H1 (cell line): ENCODE data around the gene ATF7. TPM values are rescaled to one million over a fixed set of nuclear protein-coding genes. Genes with fewer than 3 reads are reported as not detected.

ENCODE experiments used
- CTCF ChIA-PET: fragments of 300-600 bp; sonication (Branson Sonifier 250); formaldehyde crosslinking; loops from one replicate; lab custom pipeline; 2021; ENCODE audit not compliant: partially characterized antibody; lab: Charles Lee
- POLR2A ChIA-PET: fragments of 300-600 bp; sonication (Branson Sonifier 250); formaldehyde crosslinking; loops from one replicate; lab custom pipeline; 2021; ENCODE audit warnings: inconsistent platforms; ENCODE audit not compliant: partially characterized antibody; lab: Charles Lee
- DNase-seq, 2 experiments: peaks; one replicate each; pipeline versions ENCODE4 v3.0.0 to v3.0.0-alpha.2; 2010 to 2022; ENCODE audit warnings: low spot score in 2 of 2, low read depth in 1 of 2, mixed read lengths in 1 of 2
- FAIRE-seq: peaks from 2 replicates; lab custom pipeline; 2011; peaks lifted over from hg19 to GRCh38; lab: Jason Lieb, UNC
- H2AFZ ChIP-seq: 2 replicates; pipeline ENCODE4 v1.8.1; 2012; ENCODE audit warnings: low read length, inconsistent platforms
- H2AK5ac ChIP-seq: 2 replicates; pipeline ENCODE4 v1.6.1; 2013; ENCODE audit warnings: low read depth, low read length
- H2BK120ac ChIP-seq: replicated peaks from 2 replicates; pipeline ENCODE3; 2013; ENCODE audit warnings: low read depth, low read length, inconsistent platforms
- H2BK12ac ChIP-seq: 2 replicates; pipeline ENCODE4 v1.6.1; 2013; ENCODE audit warnings: low read depth, low read length
- H2BK15ac ChIP-seq: 2 replicates; pipeline ENCODE4 v1.6.1; 2013; ENCODE audit warnings: low read length
- H2BK20ac ChIP-seq: 2 replicates; pipeline ENCODE4 v1.6.1; 2013; ENCODE audit warnings: low read length
- H2BK5ac ChIP-seq: 2 replicates; pipeline ENCODE4 v1.6.1; 2013; ENCODE audit warnings: low read depth, low read length
- H3K14ac ChIP-seq: 2 replicates; pipeline ENCODE4 v1.6.1; 2013; ENCODE audit warnings: inconsistent platforms; ENCODE audit not compliant: insufficient read length
- H3K18ac ChIP-seq: 2 replicates; pipeline ENCODE4 v1.6.1; 2013; ENCODE audit warnings: low read length; ENCODE audit errors: extremely low read depth
- H3K23ac ChIP-seq: 2 replicates; pipeline ENCODE4 v1.6.1; 2013; ENCODE audit warnings: inconsistent platforms; ENCODE audit not compliant: insufficient read length
- H3K23me2 ChIP-seq: 2 replicates; pipeline ENCODE4 v1.6.1; 2013; ENCODE audit warnings: low read depth, low read length
- H3K27ac ChIP-seq: 2 replicates; pipeline ENCODE4 v1.6.1; 2011; ENCODE audit warnings: low read depth, low read length, inconsistent platforms
- H3K27me3 ChIP-seq, 4 experiments: replicated peaks in 1 of 4; 1 replicate in 1 of 4; 2 replicates in 3 of 4; pipeline versions ENCODE4 v1.6.1 to v1.8.1; 2011 to 2013; ENCODE audit warnings: low read length in 3 of 4, mild to moderate bottlenecking in 3 of 4, inconsistent platforms in 2 of 4, mixed read lengths in 2 of 4, moderate library complexity in 1 of 4; ENCODE audit not compliant: control insufficient read depth in 3 of 4, insufficient read depth in 3 of 4; ENCODE audit errors: extremely low read depth in 1 of 4
- H3K36me3 ChIP-seq, 4 experiments: 2 replicates each; pipeline versions ENCODE4 v1.6.1 to v1.8.1; 2011 to 2013; ENCODE audit warnings: mild to moderate bottlenecking in 4 of 4, low read length in 3 of 4, moderate library complexity in 2 of 4, control low read depth in 1 of 4, inconsistent platforms in 1 of 4; ENCODE audit not compliant: insufficient read depth in 4 of 4, control insufficient read depth in 2 of 4
- H3K4ac ChIP-seq: replicated peaks from 2 replicates; pipeline ENCODE3; 2013; ENCODE audit warnings: low read length, low read depth, mixed read lengths, inconsistent platforms; ENCODE audit not compliant: insufficient read length
- H3K4me1 ChIP-seq, 4 experiments: replicated peaks in 1 of 4; 1 replicate in 1 of 4; 2 replicates in 3 of 4; pipeline versions ENCODE4 v1.6.1 to v1.8.1; 2011 to 2013; ENCODE audit warnings: low read length in 3 of 4, inconsistent platforms in 2 of 4, mixed read lengths in 1 of 4; ENCODE audit not compliant: insufficient read depth in 4 of 4, control insufficient read depth in 3 of 4
- H3K4me2 ChIP-seq, 2 experiments: 2 replicates each; pipeline versions ENCODE4 v1.6.1 to v1.8.1; 2011 to 2013; ENCODE audit warnings: low read depth in 2 of 2, low read length in 2 of 2, control low read depth in 1 of 2, inconsistent platforms in 1 of 2, mild to moderate bottlenecking in 1 of 2; ENCODE audit not compliant: insufficient read depth in 1 of 2
- H3K4me3 ChIP-seq, 4 experiments: fragments of 200-600, 300-600 bp in 1 of 4; sonication (generic), shearing (Covaris generic), sonication (Bioruptor Twin) in 1 of 4; 2 replicates each; pipeline versions ENCODE4 v1.5.1 to v1.8.1; 2011 to 2016; ENCODE audit warnings: low read length in 4 of 4, low read depth in 3 of 4, control low read depth in 2 of 4, inconsistent platforms in 2 of 4, mild to moderate bottlenecking in 2 of 4, mixed read lengths in 1 of 4, moderate library complexity in 1 of 4; ENCODE audit not compliant: insufficient read depth in 2 of 4; ENCODE audit errors: extremely low read depth in 1 of 4
- H3K56ac ChIP-seq: replicated peaks from 2 replicates; pipeline ENCODE3; 2013; ENCODE audit warnings: low read depth, mild to moderate bottlenecking, mixed read lengths, low read length, inconsistent platforms; ENCODE audit not compliant: insufficient read length
- H3K79me1 ChIP-seq: 2 replicates; pipeline ENCODE4 v1.6.1; 2013; ENCODE audit warnings: low read depth, low read length, control low read depth
- H3K79me2 ChIP-seq, 2 experiments: 2 replicates each; pipeline versions ENCODE4 v1.6.1 to v1.8.1; 2012 to 2013; ENCODE audit warnings: low read length in 2 of 2, mild to moderate bottlenecking in 2 of 2, inconsistent platforms in 1 of 2; ENCODE audit not compliant: insufficient read depth in 2 of 2, control insufficient read depth in 1 of 2
- H3K9ac ChIP-seq, 4 experiments: replicated peaks in 1 of 4; 1 replicate in 1 of 4; 2 replicates in 3 of 4; pipeline versions ENCODE4 v1.6.1 to v1.8.1; 2011 to 2013; ENCODE audit warnings: low read depth in 3 of 4, low read length in 3 of 4, control low read depth in 2 of 4, mild to moderate bottlenecking in 2 of 4, moderate library complexity in 2 of 4, inconsistent platforms in 1 of 4; ENCODE audit errors: extremely low read depth in 1 of 4
- H3K9me3 ChIP-seq, 2 experiments: 2 replicates each; pipeline versions ENCODE4 v1.6.1 to v1.8.1; 2012 to 2013; ENCODE audit warnings: mild to moderate bottlenecking in 2 of 2, moderate library complexity in 2 of 2, control low read depth in 1 of 2, inconsistent platforms in 1 of 2, low read depth in 1 of 2, low read length in 1 of 2, mixed read lengths in 1 of 2; ENCODE audit not compliant: insufficient read depth in 2 of 2
- H4K20me1 ChIP-seq, 2 experiments: replicated peaks in 1 of 2; 2 replicates each; pipeline versions ENCODE3 to v1.8.1; 2011 to 2013; ENCODE audit warnings: inconsistent platforms in 2 of 2, low read length in 2 of 2, mild to moderate bottlenecking in 1 of 2; ENCODE audit not compliant: insufficient read depth in 2 of 2, control insufficient read depth in 1 of 2
- H4K5ac ChIP-seq: 2 replicates; pipeline ENCODE4 v1.6.1; 2013; ENCODE audit warnings: low read length, low read depth, mixed read lengths, inconsistent platforms; ENCODE audit not compliant: insufficient read length
- H4K8ac ChIP-seq: 2 replicates; pipeline ENCODE4 v1.8.0; 2013; ENCODE audit warnings: mild to moderate bottlenecking, moderate library complexity, low read length, inconsistent platforms; ENCODE audit not compliant: insufficient read depth; ENCODE audit errors: extremely low read depth
- H4K91ac ChIP-seq: replicated peaks from 2 replicates; pipeline ENCODE3; 2013; ENCODE audit warnings: low read length, mixed read lengths, inconsistent platforms; ENCODE audit not compliant: insufficient read length
- BACH1 ChIP-seq: IDR thresholded peaks from 2 replicates; pipeline ENCODE4 v1.6.1; 2012; ENCODE audit warnings: low read length, improper control_type of control experiment
- SRF ChIP-seq: IDR thresholded peaks from 2 replicates; pipeline ENCODE4 v1.6.1; 2011; ENCODE audit warnings: mild to moderate bottlenecking, low read depth, low read length, moderate library complexity
- YY1 ChIP-seq: IDR thresholded peaks from 2 replicates; pipeline ENCODE4 v1.6.1; 2011; ENCODE audit warnings: low read depth, mild to moderate bottlenecking, low read length
- WGBS, 2 experiments: shearing (Covaris generic) in 1 of 2; methylation state at CpG; one replicate each; pipeline versions ENCODE4 v1.1.6 to v1.1.7; 2013 to 2015; ENCODE audit warnings: low lambda C conversion rate in 2 of 2, mixed read lengths in 2 of 2, inconsistent platforms in 1 of 2, low coverage in 1 of 2, missing lambda C conversion rate in 1 of 2; ENCODE audit not compliant: insufficient replicate concordance in 2 of 2, insufficient coverage in 1 of 2, insufficient read length in 1 of 2; ENCODE audit errors: extremely low coverage in 1 of 2, missing lambda C conversion rate in 1 of 2; 5-methylcytosine and 5-hydroxymethylcytosine counted together
- polyA plus RNA-seq, 7 experiments: library from polyadenylated mRNA; depleted of rRNA in 3 of 7; stranded (reverse) in 5 of 7; unstranded in 2 of 7; fragments of >200 nt in 5 of 7; fragments of 200-250 nt in 2 of 7; gene quantifications; 1 replicate in 5 of 7; 2 replicates in 1 of 7; 4 replicates in 1 of 7; pipeline versions ENCODE4 v1.2.1 to v1.2.3, GENCODE V29; 2011 to 2013; ENCODE audit warnings: missing spikeins in 2 of 7, mixed read lengths in 2 of 7
- total RNA-seq: library from RNA; stranded (reverse); fragmentation: NEBNext Ultra II Directional; extraction: Animal tissue kit (Norgen Biotek cat#: 25700); gene quantifications from 2 replicates; pipeline ENCODE4 v1.2.1, GENCODE V29; 2021

Gene ATF7
- total and polyA plus RNA-seq, 2 of the 8 experiments (the other 6 are each of a cell fraction or from before 2014, with no cell fraction given), result 10.1 to 16.6 TPM

DNA sequence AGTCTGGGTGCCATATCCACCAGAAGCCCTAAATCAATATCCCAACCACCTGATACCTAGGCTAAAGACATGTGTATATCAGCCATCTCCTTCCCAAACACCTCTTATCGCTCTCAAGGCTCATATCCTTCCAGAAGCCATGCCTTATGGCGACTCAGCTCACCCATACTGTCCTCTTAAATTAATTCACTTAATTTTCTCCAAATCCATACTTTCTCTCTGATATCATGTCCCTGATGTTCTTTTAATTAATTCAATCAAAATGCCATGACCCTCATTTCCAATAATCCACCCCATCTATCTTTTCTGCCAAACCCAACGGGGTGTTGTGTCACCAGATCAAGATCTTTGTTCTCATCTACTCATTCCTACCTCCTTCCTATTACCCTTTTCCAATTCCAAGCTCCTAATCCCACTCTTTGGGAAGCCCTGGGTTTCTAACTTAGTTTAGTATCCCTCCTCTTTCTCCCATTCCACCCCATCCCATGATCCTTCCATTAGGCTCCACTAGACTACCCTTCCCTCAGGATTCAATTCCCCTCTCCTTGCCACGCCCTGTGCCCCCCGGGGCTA is 723 bp downstream of the ATF7 start:
- Histone ChIP-seq H3K14ac (no peak overlapping the region), H4K91ac (no peak overlapping the region), H3K4me1 (peaks cover 0 to 7% (median 3%) of the 10 kb centered on the region in 4 experiments; a peak in 4 of 7 replicates), H3K9me3 (no peaks in the 10 kb centered on the region), H3K79me1 (peaks cover 3% of the 10 kb centered on the region; the same call in 1 of the 2 replicates), H3K23me2 (peaks cover 2% of the 10 kb centered on the region; the same call in 1 of the 2 replicates), H2BK20ac (no peak overlapping the region), H3K4me3 (peak overlapping the region; percentile 29 to 78 (median 48)), H3K18ac (peak overlapping the region; percentile 40; the same call in 1 of the 2 replicates), H4K20me1 (no peaks in the 10 kb centered on the region), H2BK12ac (0 out of 2 replicates have a peak overlapping the region, but pooled peaks have one; percentile 31), H2BK120ac (peak overlapping the region; percentile 18), H3K36me3 (no peaks in the 10 kb centered on the region), H3K9ac (peak overlapping the region in 2 of 4 experiments; percentile 20 to 51; a peak in 2 of 7 replicates), H2AFZ (no peak overlapping the region), H3K4ac (no peak overlapping the region), H3K23ac (no peak overlapping the region), H2BK5ac (no peak overlapping the region; the same call in 1 of the 2 replicates), H2AK5ac (no peak overlapping the region; the same call in 1 of the 2 replicates), H2BK15ac (0 out of 2 replicates have a peak overlapping the region, but pooled peaks have one; percentile 72), H3K79me2 (peaks cover 0 to 36% of the 10 kb centered on the region in 2 experiments; a peak in 2 of 4 replicates), H3K56ac (peak overlapping the region; percentile 23), H4K8ac (no peak overlapping the region), H4K5ac (no peak overlapping the region), H3K4me2 (peak overlapping the region; percentile 67 to 97), H3K27ac (no peak overlapping the region), H3K27me3 (no peaks in the 10 kb centered on the region)
- WGBS, 2 experiments, result 82% methylated on average over 3 of the region's 5 CpGs; no CpG with 5 or more reads in 1 of the 2 experiments
- DNase-seq, result no peak
- no peak for FAIRE-seq
- no peak for TF ChIP-seq YY1
- TF ChIP-seq SRF, result no peak
- peak; percentile 8; the same call in 1 of the 2 replicates for TF ChIP-seq BACH1
- ChIA-PET POLR2A (interaction anchor here (0.6 to 10.4 kb wide), 9 partner anchors 8 to 124 kb away, joined by 3 to 53 read pairs (median 5); partner anchors contain the start of genes ATP5MC2 and TARBP2), CTCF (interaction anchor here (0.9 to 1.4 kb wide), 3 partner anchors 10 to 50 kb away, joined by 3 to 5 read pairs (median 4); no protein-coding TSS in a partner anchor)
